Nephron (organoid): ENCODE data around the gene FZD4.
A peak's percentile ranks its signal among the peaks of the same experiment; 100 is the strongest.
"Not testable (repeated sequence)": the region's sequence is repeated elsewhere in the genome, so short reads cannot be mapped to it uniquely, and the experiment has no call there.

Source experiments
- H3K27ac Mint-ChIP-seq, 3 experiments: 2 replicates each; pipeline ENCODE4 v1.8.0; 2020; ENCODE audit warnings: mixed read lengths in 3 of 3, mild to moderate bottlenecking in 2 of 3, moderate library complexity in 1 of 3
- H3K27me3 Mint-ChIP-seq: 2 replicates; pipeline ENCODE4 v1.8.0; 2021; ENCODE audit warnings: low read depth, mild to moderate bottlenecking, moderate library complexity, mixed read lengths
- H3K36me3 Mint-ChIP-seq: 2 replicates; pipeline ENCODE4 v1.8.0; 2020; ENCODE audit warnings: low read depth, mixed read lengths
- H3K4me1 Mint-ChIP-seq: 2 replicates; pipeline ENCODE4 v1.8.0; 2020; ENCODE audit warnings: mixed read lengths
- H3K4me3 Mint-ChIP-seq, 3 experiments: 2 replicates each; pipeline ENCODE4 v1.8.0; 2020; ENCODE audit warnings: mild to moderate bottlenecking in 3 of 3, mixed read lengths in 3 of 3, moderate library complexity in 2 of 3
- H3K9me3 Mint-ChIP-seq: 2 replicates; pipeline ENCODE4 v1.8.0; 2020; ENCODE audit warnings: mixed read lengths
- CTCF ChIP-seq, 3 experiments: fragments of 200-600 bp; sonication (generic); IDR thresholded peaks; one replicate each; pipeline ENCODE4 v1.5.0; 2021; ENCODE audit warnings: antibody characterized with exemption in 3 of 3; ENCODE audit not compliant: unreplicated experiment in 3 of 3

Gene FZD4

GRCh38 chr11:86941871-86942599 is 13.2 kb downstream of the FZD4 start:
- Mint-ChIP-seq H3K36me3 (peaks cover 43% of the 10 kb centered on the region), H3K9me3 (no peaks in the 10 kb centered on the region), H3K4me1 (peaks cover 70% of the 10 kb centered on the region), H3K27ac (peak overlapping the region; percentile 98 to 99 (median 99)), H3K4me3 (peak overlapping the region in 2 of 3 experiments; percentile 35 to 72), H3K27me3 (no peaks in the 10 kb centered on the region)
- TF ChIP-seq CTCF (IDR thresholded peaks at IDR 0.05; ENCODE audit: unreplicated experiment in 3 of 3): no peak

GRCh38 chr11:86941077-86941870 is 13.9 kb downstream of the FZD4 start:
- TF ChIP-seq CTCF (IDR thresholded peaks at IDR 0.05; ENCODE audit: unreplicated experiment in 3 of 3): no peak
- H3K4me1 Mint-ChIP-seq: peaks cover 67% of the 10 kb centered on the region
- peak overlapping the region; percentile 33 to 72 (median 53) for H3K4me3 Mint-ChIP-seq
- no peaks in the 10 kb centered on the region for H3K9me3 Mint-ChIP-seq
- peak overlapping the region; percentile 98 to 99 (median 99) for H3K27ac Mint-ChIP-seq
- no peaks in the 10 kb centered on the region for H3K27me3 Mint-ChIP-seq
- H3K36me3 Mint-ChIP-seq: peaks cover 37% of the 10 kb centered on the region

GRCh38 chr11:86940122-86940777 is 14.9 kb downstream of the FZD4 start:
- TF ChIP-seq CTCF (IDR thresholded peaks at IDR 0.05; ENCODE audit: unreplicated experiment in 3 of 3): peak in 1 of 3 experiments; percentile 10
- Mint-ChIP-seq H3K27me3 (no peaks in the 10 kb centered on the region), H3K4me3 (peak overlapping the region; percentile 72 to 78 (median 72)), H3K9me3 (no peaks in the 10 kb centered on the region), H3K36me3 (peaks cover 26% of the 10 kb centered on the region), H3K27ac (peak overlapping the region; percentile 98 to 99 (median 99)), H3K4me1 (peaks cover 66% of the 10 kb centered on the region)

- peak; percentile 56 to 88 (median 72) for TF ChIP-seq CTCF (IDR thresholded peaks at IDR 0.05; ENCODE audit: unreplicated experiment in 3 of 3)
- peak overlapping the region; percentile 72 to 78 (median 72) for H3K4me3 Mint-ChIP-seq
- H3K9me3 Mint-ChIP-seq: no peaks in the 10 kb centered on the region
- peaks cover 16% of the 10 kb centered on the region for H3K36me3 Mint-ChIP-seq
- H3K27me3 Mint-ChIP-seq: no peaks in the 10 kb centered on the region
- peak overlapping the region; percentile 98 to 99 (median 99) for H3K27ac Mint-ChIP-seq
- peaks cover 77% of the 10 kb centered on the region for H3K4me1 Mint-ChIP-seq
Observed at GRCh38 chr11:86938900-86939880, 16.0 kb downstream of the FZD4 start.

GRCh38 chr11:86938203-86938899 is 16.8 kb downstream of the FZD4 start:
- peaks cover 11% of the 10 kb centered on the region for H3K36me3 Mint-ChIP-seq
- no peaks in the 10 kb centered on the region for H3K9me3 Mint-ChIP-seq

GRCh38 chr11:86937193-86937806 is 17.9 kb downstream of the FZD4 start:
- not testable (repeated sequence) for H3K36me3 Mint-ChIP-seq, H3K27me3 Mint-ChIP-seq, H3K9me3 Mint-ChIP-seq, H3K4me3 Mint-ChIP-seq
- Mint-ChIP-seq H3K27ac (peak overlapping the region; percentile 98 to 99 (median 99)), H3K4me1 (peaks cover 88% of the 10 kb centered on the region)

More at GRCh38 chr11:86938203-86938899, 16.8 kb downstream of the FZD4 start:
- Mint-ChIP-seq H3K4me1 (peaks cover 84% of the 10 kb centered on the region), H3K27me3 (no peaks in the 10 kb centered on the region), H3K4me3 (peak overlapping the region; percentile 14 to 30 (median 16)), H3K27ac (peak overlapping the region; percentile 98 to 99 (median 99))
- TF ChIP-seq CTCF (IDR thresholded peaks at IDR 0.05; ENCODE audit: unreplicated experiment in 3 of 3): no peak
